GM23338 (cell line): ENCODE measurements around the gene NR1H3. TPM values are rescaled to one million over a fixed set of nuclear protein-coding genes. Genes with fewer than 3 reads are reported as not detected.

Source experiments
- ATAC-seq: fragments of 200-7000 bp; cut with Tn5 transposase; 3 replicates; pipeline ENCODE4 v1.9.1; 2020
- DNase-seq: peaks from one replicate; pipeline ENCODE4 v3.0.0-alpha.2; 2015; ENCODE audit warnings: low spot score
- H2AFZ ChIP-seq: fragments of 200-600 bp; sonication (generic); 2 replicates; pipeline ENCODE4 v1.8.0; 2016; ENCODE audit warnings: antibody characterized with exemption, mild to moderate bottlenecking, moderate library complexity
- H3F3A ChIP-seq: fragments of 200-600 bp; sonication (generic); replicated peaks from 2 replicates; pipeline ENCODE4 v1.8.0; 2017; ENCODE audit warnings: antibody characterized with exemption, mixed run types, low read depth
- H3K27ac ChIP-seq: fragments of 200-600 bp; sonication (generic); 2 replicates; pipeline ENCODE4 v1.6.1; 2016; ENCODE audit warnings: low read depth
- H3K27me3 ChIP-seq: fragments of 200-600 bp; sonication (generic); 2 replicates; pipeline ENCODE4 v1.8.0; 2016; ENCODE audit warnings: mild to moderate bottlenecking, mixed run types, moderate library complexity; ENCODE audit not compliant: insufficient read depth
- H3K36me3 ChIP-seq: fragments of 200-600 bp; sonication (generic); 2 replicates; pipeline ENCODE4 v1.8.0; 2016; ENCODE audit warnings: mild to moderate bottlenecking; ENCODE audit not compliant: insufficient read depth
- H3K4me1 ChIP-seq: fragments of 200-600 bp; sonication (generic); 2 replicates; pipeline ENCODE4 v1.8.0; 2016; ENCODE audit warnings: mild to moderate bottlenecking, moderate library complexity; ENCODE audit not compliant: insufficient read depth
- H3K4me2 ChIP-seq: fragments of 200-600 bp; sonication (generic); 2 replicates; pipeline ENCODE4 v1.7.1; 2017; ENCODE audit warnings: mixed run types
- H3K4me3 ChIP-seq: fragments of 200-600 bp; sonication (generic); 2 replicates; pipeline ENCODE4 v1.6.1; 2016; ENCODE audit warnings: mixed run types
- H3K79me2 ChIP-seq: fragments of 200-600 bp; sonication (generic); replicated peaks from 2 replicates; pipeline ENCODE4 v1.8.0; 2017; ENCODE audit warnings: mild to moderate bottlenecking; ENCODE audit not compliant: insufficient read depth
- H3K9me2 ChIP-seq: fragments of 200-600 bp; sonication (generic); 2 replicates; pipeline ENCODE4 v1.8.0; 2017; ENCODE audit not compliant: insufficient read depth
- H4K20me1 ChIP-seq: fragments of 200-600 bp; sonication (generic); replicated peaks from 2 replicates; pipeline ENCODE4 v1.8.0; 2017; ENCODE audit warnings: mild to moderate bottlenecking; ENCODE audit not compliant: insufficient read depth
- H3K27ac Mint-ChIP-seq: 2 replicates; pipeline ENCODE4 v1.8.0; 2020; ENCODE audit warnings: inconsistent platforms, mild to moderate bottlenecking, moderate library complexity, mixed read lengths
- H3K27me3 Mint-ChIP-seq: 3 replicates; pipeline ENCODE4 v1.8.0; 2022; ENCODE audit warnings: low read depth, mild to moderate bottlenecking, moderate library complexity, mixed read lengths, inconsistent platforms; ENCODE audit not compliant: insufficient read depth, poor library complexity
- H3K36me3 Mint-ChIP-seq: 3 replicates; pipeline ENCODE4 v1.8.0; 2021; ENCODE audit warnings: low read depth, mild to moderate bottlenecking, inconsistent platforms, moderate library complexity, mixed read lengths
- H3K4me1 Mint-ChIP-seq: 3 replicates; pipeline ENCODE4 v1.8.0; 2020; ENCODE audit warnings: mild to moderate bottlenecking, inconsistent platforms, mixed read lengths
- H3K4me3 Mint-ChIP-seq: 3 replicates; pipeline ENCODE4 v1.8.0; 2021; ENCODE audit warnings: moderate library complexity, mild to moderate bottlenecking, inconsistent platforms, mixed read lengths
- H3K9me3 Mint-ChIP-seq: 3 replicates; pipeline ENCODE4 v1.8.0; 2020; ENCODE audit warnings: moderate library complexity, mild to moderate bottlenecking, inconsistent platforms, mixed read lengths
- CREB1 ChIP-seq: fragments of 250-450 bp; sonication (Bioruptor Pico); IDR thresholded peaks from 2 replicates; pipeline ENCODE4 v1.5.0; 2020; ENCODE audit warnings: low read depth, mild to moderate bottlenecking, moderate library complexity
- EZH2phosphoT487 ChIP-seq: fragments of 200-600 bp; sonication (generic); IDR thresholded peaks from one replicate; pipeline ENCODE4 v1.8.1; 2018; ENCODE audit warnings: antibody characterized with exemption; ENCODE audit not compliant: unreplicated experiment
- NANOG ChIP-seq: IDR thresholded peaks from 2 replicates; pipeline ENCODE4 v1.6.1; 2016; ENCODE audit warnings: antibody characterized with exemption, borderline replicate concordance
- STAT1 ChIP-seq: IDR thresholded peaks from one replicate; pipeline ENCODE4 v1.6.1; 2016; ENCODE audit warnings: antibody characterized with exemption; ENCODE audit not compliant: unreplicated experiment
- ZNF114 ChIP-seq: fragments of 250-450 bp; sonication (Bioruptor Pico); IDR thresholded peaks from 2 replicates; pipeline ENCODE4 v1.5.0; 2020; ENCODE audit warnings: mild to moderate bottlenecking, moderate library complexity
- ZNF331 ChIP-seq: fragments of 250-450 bp; sonication (Bioruptor Pico); IDR thresholded peaks from 2 replicates; pipeline ENCODE4 v1.5.0; 2020; ENCODE audit warnings: low read depth, mild to moderate bottlenecking, moderate library complexity
- polyA plus RNA-seq: library from polyadenylated mRNA; unstranded; fragments of >200 nt; fragmentation: Nextera tagmentation; extraction: Ambion mirVana; gene quantifications from 2 replicates; pipeline ENCODE4 v1.2.1, GENCODE V29; 2016
- total RNA-seq: library from RNA; depleted of rRNA; stranded (reverse); fragments of >200 nt; shearing (Covaris generic); gene quantifications from 2 replicates; pipeline ENCODE4 v1.2.3, GENCODE V29; 2014
- TF ChIP-seq, protein P1 (sequence below): IDR thresholded peaks from one replicate; pipeline ENCODE4 v1.6.1; 2018; ENCODE audit warnings: antibody characterized with exemption; ENCODE audit not compliant: unreplicated experiment
- TF ChIP-seq, protein P2 (sequence below), 2 experiments: fragments of 200-600 bp in 1 of 2; sonication (generic) in 1 of 2; conservative IDR thresholded peaks; 2 replicates each; pipeline versions ENCODE4 v1.5.1 to v1.6.1; 2016 to 2017; ENCODE audit warnings: antibody characterized with exemption in 2 of 2, low read depth in 2 of 2, mild to moderate bottlenecking in 2 of 2, moderate library complexity in 1 of 2

The NR1H3 gene
- total and polyA plus RNA-seq, 2 experiments from 2014 or later: 16.5 to 23.7 TPM

DNA sequence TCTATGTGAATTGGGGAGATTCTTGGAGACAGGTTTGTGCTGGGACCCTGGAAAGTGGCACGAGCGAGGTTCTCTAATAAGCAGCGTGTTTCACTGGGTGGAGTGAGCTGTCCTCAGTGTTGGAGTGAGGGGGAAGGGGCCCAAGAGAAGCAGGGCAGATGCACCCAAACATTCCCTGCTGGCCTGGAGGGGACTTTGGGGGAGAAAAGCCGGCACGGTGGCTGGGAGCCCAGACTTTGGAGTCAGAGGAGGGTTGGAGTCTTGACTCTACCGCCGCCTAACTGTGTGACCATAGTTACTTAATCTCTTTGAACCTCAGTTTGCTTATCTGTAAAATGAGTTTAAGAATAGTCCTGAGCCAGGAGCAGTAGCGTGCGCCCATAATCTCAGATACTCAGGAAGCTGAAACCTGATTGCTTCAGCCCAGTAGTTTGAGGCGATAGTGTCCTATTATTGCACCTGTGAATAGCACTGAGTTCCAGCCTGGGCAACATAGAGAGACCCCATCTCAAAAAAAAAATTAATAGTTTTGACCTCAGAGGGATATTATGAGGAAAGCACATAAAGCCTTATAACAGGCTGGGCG is 614 bp downstream of the NR1H3 start:
- Mint-ChIP-seq H3K4me1 (peaks cover 33% of the 10 kb centered on the region), H3K9me3 (no peaks in the 10 kb centered on the region), H3K4me3 (peak overlapping the region; percentile 64), H3K27ac (peak overlapping the region; percentile 87), H3K27me3 (peaks cover 2% of the 10 kb centered on the region), H3K36me3 (no peaks in the 10 kb centered on the region)
- Histone ChIP-seq H3K4me3 (peak overlapping the region; percentile 59), H3K4me1 (peaks cover 33% of the 10 kb centered on the region), H3F3A (peaks cover 13% of the 10 kb centered on the region), H3K4me2 (peak overlapping the region; percentile 88), H3K79me2 (no peaks in the 10 kb centered on the region), H3K27ac (peak overlapping the region; percentile 96), H2AFZ (0 out of 2 replicates have a peak overlapping the region, but pooled peaks have one; percentile 14), H3K27me3 (no peaks in the 10 kb centered on the region), H3K9me2 (no peaks in the 10 kb centered on the region), H4K20me1 (no peaks in the 10 kb centered on the region), H3K36me3 (no peaks in the 10 kb centered on the region)
- DNase-seq (no peak), ATAC-seq (no peak)
- TF ChIP-seq EZH2phosphoT487: no peak
- TF ChIP-seq ZNF114 (CRISPR knock-in tag): no peak
- TF ChIP-seq NANOG: no peak
- TF ChIP-seq ZNF331 (CRISPR knock-in tag): no peak
- TF ChIP-seq, protein P1, sequence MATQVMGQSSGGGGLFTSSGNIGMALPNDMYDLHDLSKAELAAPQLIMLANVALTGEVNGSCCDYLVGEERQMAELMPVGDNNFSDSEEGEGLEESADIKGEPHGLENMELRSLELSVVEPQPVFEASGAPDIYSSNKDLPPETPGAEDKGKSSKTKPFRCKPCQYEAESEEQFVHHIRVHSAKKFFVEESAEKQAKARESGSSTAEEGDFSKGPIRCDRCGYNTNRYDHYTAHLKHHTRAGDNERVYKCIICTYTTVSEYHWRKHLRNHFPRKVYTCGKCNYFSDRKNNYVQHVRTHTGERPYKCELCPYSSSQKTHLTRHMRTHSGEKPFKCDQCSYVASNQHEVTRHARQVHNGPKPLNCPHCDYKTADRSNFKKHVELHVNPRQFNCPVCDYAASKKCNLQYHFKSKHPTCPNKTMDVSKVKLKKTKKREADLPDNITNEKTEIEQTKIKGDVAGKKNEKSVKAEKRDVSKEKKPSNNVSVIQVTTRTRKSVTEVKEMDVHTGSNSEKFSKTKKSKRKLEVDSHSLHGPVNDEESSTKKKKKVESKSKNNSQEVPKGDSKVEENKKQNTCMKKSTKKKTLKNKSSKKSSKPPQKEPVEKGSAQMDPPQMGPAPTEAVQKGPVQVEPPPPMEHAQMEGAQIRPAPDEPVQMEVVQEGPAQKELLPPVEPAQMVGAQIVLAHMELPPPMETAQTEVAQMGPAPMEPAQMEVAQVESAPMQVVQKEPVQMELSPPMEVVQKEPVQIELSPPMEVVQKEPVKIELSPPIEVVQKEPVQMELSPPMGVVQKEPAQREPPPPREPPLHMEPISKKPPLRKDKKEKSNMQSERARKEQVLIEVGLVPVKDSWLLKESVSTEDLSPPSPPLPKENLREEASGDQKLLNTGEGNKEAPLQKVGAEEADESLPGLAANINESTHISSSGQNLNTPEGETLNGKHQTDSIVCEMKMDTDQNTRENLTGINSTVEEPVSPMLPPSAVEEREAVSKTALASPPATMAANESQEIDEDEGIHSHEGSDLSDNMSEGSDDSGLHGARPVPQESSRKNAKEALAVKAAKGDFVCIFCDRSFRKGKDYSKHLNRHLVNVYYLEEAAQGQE: no peak
- TF ChIP-seq STAT1: no peak
- TF ChIP-seq CREB1: no peak

DNA sequence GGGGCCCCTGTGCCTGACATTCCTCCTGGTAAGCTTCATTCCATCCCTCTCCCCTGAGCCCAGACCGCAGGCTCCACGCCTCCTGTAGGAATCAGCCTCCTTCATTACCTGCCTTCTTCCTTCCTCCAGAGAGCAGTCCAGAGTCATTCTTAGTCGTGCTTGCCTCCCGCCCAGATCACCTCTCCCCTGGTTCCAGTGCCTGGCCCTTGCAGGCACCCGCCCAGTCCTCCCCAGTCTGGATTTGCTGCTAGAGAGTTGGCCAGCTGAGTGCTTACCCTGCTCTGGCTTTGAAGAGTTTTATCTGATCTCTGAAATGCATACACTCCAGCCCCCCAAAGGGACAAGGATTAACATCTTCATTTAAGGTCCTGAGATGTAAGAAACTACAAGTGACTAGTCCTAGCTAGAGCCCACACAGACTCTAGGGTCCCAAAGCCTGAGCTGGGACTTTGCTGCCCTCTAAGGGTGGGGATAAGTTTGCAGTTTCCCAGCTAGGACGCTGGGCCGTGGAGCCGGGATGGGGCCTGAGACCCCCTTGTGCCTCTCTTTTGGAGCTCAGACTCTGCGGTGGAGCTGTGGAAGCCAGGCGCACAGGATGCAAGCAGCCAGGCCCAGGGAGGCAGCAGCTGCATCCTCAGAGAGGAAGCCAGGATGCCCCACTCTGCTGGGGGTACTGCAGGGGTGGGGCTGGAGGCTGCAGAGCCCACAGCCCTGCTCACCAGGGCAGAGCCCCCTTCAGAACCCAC is 1.6 kb downstream of the NR1H3 start:
- peak overlapping the region; percentile 93 for H3K27ac ChIP-seq
- Mint-ChIP-seq H3K4me1 (peaks cover 27% of the 10 kb centered on the region), H3K27me3 (peaks cover 2% of the 10 kb centered on the region), H3K9me3 (no peaks in the 10 kb centered on the region), H3K4me3 (peak overlapping the region; percentile 16; the same call in 2 of the 3 replicates), H3K36me3 (no peaks in the 10 kb centered on the region), H3K27ac (peak overlapping the region; percentile 79)
- no peaks in the 10 kb centered on the region for H3K79me2 ChIP-seq
- H3K4me1 ChIP-seq: peaks cover 33% of the 10 kb centered on the region
- H2AFZ ChIP-seq: no peak overlapping the region
- H3K9me2 ChIP-seq: no peaks in the 10 kb centered on the region
- H3K4me2 ChIP-seq: peak overlapping the region; percentile 88; the same call in 1 of the 2 replicates
- ATAC-seq (peak; percentile 83), DNase-seq (peak; percentile 87)
- TF ChIP-seq, protein P2, sequence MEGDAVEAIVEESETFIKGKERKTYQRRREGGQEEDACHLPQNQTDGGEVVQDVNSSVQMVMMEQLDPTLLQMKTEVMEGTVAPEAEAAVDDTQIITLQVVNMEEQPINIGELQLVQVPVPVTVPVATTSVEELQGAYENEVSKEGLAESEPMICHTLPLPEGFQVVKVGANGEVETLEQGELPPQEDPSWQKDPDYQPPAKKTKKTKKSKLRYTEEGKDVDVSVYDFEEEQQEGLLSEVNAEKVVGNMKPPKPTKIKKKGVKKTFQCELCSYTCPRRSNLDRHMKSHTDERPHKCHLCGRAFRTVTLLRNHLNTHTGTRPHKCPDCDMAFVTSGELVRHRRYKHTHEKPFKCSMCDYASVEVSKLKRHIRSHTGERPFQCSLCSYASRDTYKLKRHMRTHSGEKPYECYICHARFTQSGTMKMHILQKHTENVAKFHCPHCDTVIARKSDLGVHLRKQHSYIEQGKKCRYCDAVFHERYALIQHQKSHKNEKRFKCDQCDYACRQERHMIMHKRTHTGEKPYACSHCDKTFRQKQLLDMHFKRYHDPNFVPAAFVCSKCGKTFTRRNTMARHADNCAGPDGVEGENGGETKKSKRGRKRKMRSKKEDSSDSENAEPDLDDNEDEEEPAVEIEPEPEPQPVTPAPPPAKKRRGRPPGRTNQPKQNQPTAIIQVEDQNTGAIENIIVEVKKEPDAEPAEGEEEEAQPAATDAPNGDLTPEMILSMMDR (conservative IDR thresholded peaks at IDR 0.05; ENCODE audit: low read depth in 2 of 2): peak; percentile 75 to 86
- no peak for TF ChIP-seq NANOG
- H3F3A ChIP-seq: peaks cover 13% of the 10 kb centered on the region
- no peaks in the 10 kb centered on the region for H3K27me3 ChIP-seq
- H4K20me1 ChIP-seq: no peaks in the 10 kb centered on the region
- H3K36me3 ChIP-seq: no peaks in the 10 kb centered on the region
- no peak overlapping the region; the same call in 1 of the 2 replicates for H3K4me3 ChIP-seq
